CD4-positive, alpha-beta T cell (primary cell): Measurements from ENCODE around the gene IDNK. TPM values are rescaled to one million over a fixed set of nuclear protein-coding genes. Genes with fewer than 3 reads are reported as not detected.

ENCODE experiments used
- ATAC-seq: fragments of 200-7000 bp; cut with Tn5 transposase; one replicate; pipeline ENCODE4 v1.10.0; 2022; ENCODE audit warnings: mild to moderate bottlenecking; ENCODE audit not compliant: poor library complexity
- CTCF ChIA-PET: fragments of 350-600 bp; sonication (Branson Sonifier 250); formaldehyde crosslinking; loops from one replicate; lab custom pipeline; 2021; ENCODE audit warnings: antibody characterized with exemption, inconsistent platforms; lab: Charles Lee
- POLR2A ChIA-PET: fragments of 350-600 bp; sonication (Branson Sonifier 250); formaldehyde crosslinking; loops from one replicate; lab custom pipeline; 2021; ENCODE audit warnings: antibody characterized with exemption, inconsistent platforms; lab: Charles Lee
- DNase-seq, 14 experiments: peaks; one replicate each; pipeline ENCODE4 v3.0.0-alpha.2; 2013 to 2020; ENCODE audit warnings: mixed read lengths in 2 of 14
- H3K27ac ChIP-seq, 2 donors: one replicate each; pipeline versions ENCODE4 v1.5.1 to v1.7.0; 2013; ENCODE audit warnings: low read length in 2 of 2, low read depth in 1 of 2, mild to moderate bottlenecking in 1 of 2
- H3K27me3 ChIP-seq, 2 experiments: 1 replicate in 1 of 2; 2 replicates in 1 of 2; pipeline versions ENCODE4 v1.6.1 to v1.7.0; 2013; ENCODE audit warnings: low read length in 2 of 2, control low read depth in 1 of 2, mild to moderate bottlenecking in 1 of 2, moderate library complexity in 1 of 2; ENCODE audit not compliant: insufficient read depth in 2 of 2, control insufficient read depth in 1 of 2
- H3K36me3 ChIP-seq: one replicate; pipeline ENCODE4 v1.6.1; 2013; ENCODE audit warnings: low read length, control low read depth; ENCODE audit not compliant: insufficient read depth
- H3K4me1 ChIP-seq: one replicate; pipeline ENCODE4 v1.6.1; 2013; ENCODE audit warnings: low read length, control low read depth; ENCODE audit not compliant: insufficient read depth
- H3K4me3 ChIP-seq: one replicate; pipeline ENCODE4 v1.5.1; 2013; ENCODE audit warnings: mild to moderate bottlenecking, low read length, moderate library complexity
- H3K9me3 ChIP-seq, 2 experiments: 1 replicate in 1 of 2; 2 replicates in 1 of 2; pipeline versions ENCODE4 v1.6.1 to v1.7.0; 2013; ENCODE audit warnings: low read length in 2 of 2, mild to moderate bottlenecking in 2 of 2, control low read depth in 1 of 2, moderate library complexity in 1 of 2; ENCODE audit not compliant: control insufficient read depth in 1 of 2, insufficient read depth in 1 of 2
- H3K27ac Mint-ChIP-seq: one replicate; pipeline ENCODE4 v1.8.0; 2020; ENCODE audit warnings: mixed read lengths
- H3K27me3 Mint-ChIP-seq: one replicate; pipeline ENCODE4 v1.8.0; 2021; ENCODE audit warnings: mixed read lengths
- H3K36me3 Mint-ChIP-seq: one replicate; pipeline ENCODE4 v1.8.0; 2021; ENCODE audit warnings: low read depth, mixed read lengths
- H3K4me1 Mint-ChIP-seq: one replicate; pipeline ENCODE4 v1.8.0; 2021; ENCODE audit warnings: low read depth, mixed read lengths
- H3K4me3 Mint-ChIP-seq: one replicate; pipeline ENCODE4 v1.8.0; 2020; ENCODE audit warnings: mild to moderate bottlenecking, mixed read lengths
- H3K9me3 Mint-ChIP-seq: one replicate; pipeline ENCODE4 v1.8.0; 2020; ENCODE audit warnings: mixed read lengths
- CTCF ChIP-seq: fragments of 200-600 bp; IDR thresholded peaks from one replicate; pipeline ENCODE4 v1.8.0; 2022; ENCODE audit warnings: antibody characterized with exemption, mild to moderate bottlenecking
- intact Hi-C, 2 experiments: fragments of 100-400 bp; cut with DNase I in 1 of 2; cut with micrococcal nuclease in 1 of 2; formaldehyde crosslinking; loops; one replicate each; pipeline versions ENCODE4 v1.15.1 to v1.9.0; 2023 to 2025; cut with DNase I, micrococcal nuclease
- total RNA-seq, 174 experiments: library from RNA in 2 of 174; stranded (reverse) in 2 of 174; gene quantifications; one replicate each; pipeline ENCODE4 v1.2.3 and lab custom pipeline; 2021 to 2026

The IDNK gene
- total RNA-seq, 2 experiments from 2014 or later, result 5.4 to 5.6 TPM

GRCh38 chr9:83583151-83584014, 39.6 kb upstream of the IDNK start:
- POLR2A ChIA-PET, result no interaction called here
- Mint-ChIP-seq H3K9me3 (peaks cover 7% of the 10 kb centered on the region), H3K27me3 (no peaks in the 10 kb centered on the region), H3K4me3 (no peak overlapping the region), H3K27ac (no peak overlapping the region), H3K36me3 (peaks cover 23% of the 10 kb centered on the region), H3K4me1 (no peaks in the 10 kb centered on the region)
- Histone ChIP-seq H3K27ac (no peak overlapping the region), H3K4me1 (no peaks in the 10 kb centered on the region), H3K4me3 (no peak overlapping the region), H3K27me3 (no peaks in the 10 kb centered on the region), H3K36me3 (no peaks in the 10 kb centered on the region), H3K9me3 (no peaks in the 10 kb centered on the region)
- CTCF ChIA-PET, result no interaction called here
- peak in 7 of 14 experiments; percentile 1 to 58 (median 29) for DNase-seq
- peak; percentile 53 for TF ChIP-seq CTCF
- ATAC-seq, result peak; percentile 59
- intact Hi-C loops, result loop anchor here (1.0 to 5.0 kb wide), 2 partner anchors 66 to 329 kb away; no protein-coding TSS in a partner anchor

GRCh38 chr9:83584995-83585394, 37.9 kb upstream of the IDNK start:
- no peak for TF ChIP-seq CTCF
- Mint-ChIP-seq H3K4me1 (no peaks in the 10 kb centered on the region), H3K27me3 (no peaks in the 10 kb centered on the region), H3K9me3 (no peaks in the 10 kb centered on the region), H3K4me3 (no peak overlapping the region), H3K36me3 (peaks cover 10% of the 10 kb centered on the region), H3K27ac (no peak overlapping the region)
- H3K4me3 ChIP-seq, result no peak overlapping the region
- ChIA-PET CTCF (no interaction called here), POLR2A (no interaction called here)
- no peak overlapping the region for H3K27ac ChIP-seq
- H3K36me3 ChIP-seq, result no peaks in the 10 kb centered on the region
- no peaks in the 10 kb centered on the region for H3K27me3 ChIP-seq
- no peaks in the 10 kb centered on the region for H3K9me3 ChIP-seq
- no peak for DNase-seq
- intact Hi-C loops, result loop anchor here in 1 of 2 experiments (5.0 kb wide), 1 partner anchor 327 kb away; no protein-coding TSS in a partner anchor
- no peak for ATAC-seq
- H3K4me1 ChIP-seq, result no peaks in the 10 kb centered on the region

GRCh38 chr9:83588256-83588655, 34.7 kb upstream of the IDNK start:
- no peak for ATAC-seq
- H3K9me3 ChIP-seq, result no peaks in the 10 kb centered on the region
- no peaks in the 10 kb centered on the region for H3K9me3 Mint-ChIP-seq
- no peaks in the 10 kb centered on the region for H3K36me3 ChIP-seq
- no peak overlapping the region for H3K27ac ChIP-seq
- H3K27me3 Mint-ChIP-seq, result no peaks in the 10 kb centered on the region
- H3K4me3 Mint-ChIP-seq, result no peak overlapping the region
- H3K4me1 Mint-ChIP-seq, result no peaks in the 10 kb centered on the region
- no peak overlapping the region for H3K27ac Mint-ChIP-seq
- intact Hi-C loops, result no loop called here
- no peak overlapping the region for H3K4me3 ChIP-seq
- no peak for DNase-seq
- ChIA-PET POLR2A (no interaction called here), CTCF (no interaction called here)
- H3K27me3 ChIP-seq, result no peaks in the 10 kb centered on the region
- no peaks in the 10 kb centered on the region for H3K4me1 ChIP-seq
- no peak for TF ChIP-seq CTCF
- peaks cover 4% of the 10 kb centered on the region for H3K36me3 Mint-ChIP-seq
